Right lobe of liver (tissue), 6 donors: ENCODE results near the gene PAX5. TPM values are rescaled to one million over a fixed set of nuclear protein-coding genes. Genes with fewer than 3 reads are reported as not detected.
"Not testable (repeated sequence)": the region's sequence is repeated elsewhere in the genome, so short reads cannot be mapped to it uniquely, and the experiment has no call there.

ENCODE experiments used
- ATAC-seq, 4 donors: fragments of 200-7000 bp; cut with Tn5 transposase; one replicate each; pipeline ENCODE4 v1.9.1; 2020; ENCODE audit warnings: mild to moderate bottlenecking in 4 of 4, moderate library complexity in 4 of 4
- DNase-seq, 3 donors: peaks; one replicate each; pipeline ENCODE4 v3.0.0-alpha.2; 2020
- H3K27ac ChIP-seq, 3 donors: fragments of 200-600 bp; one replicate each; pipeline ENCODE4 v1.8.0; 2022
- H3K27me3 ChIP-seq, 2 donors: fragments of 200-600 bp; one replicate each; pipeline ENCODE4 v1.8.0; 2022
- H3K36me3 ChIP-seq, 4 donors: fragments of 200-600 bp; sonication (generic) in 1 of 4; one replicate each; pipeline versions ENCODE4 v1.5.1 to v1.8.0; 2017 to 2022; ENCODE audit warnings: control low read depth in 1 of 4
- H3K4me1 ChIP-seq, 4 donors: fragments of 200-600 bp; sonication (generic) in 1 of 4; one replicate each; pipeline versions ENCODE4 v1.5.1 to v1.8.0; 2017 to 2022; ENCODE audit warnings: control low read depth in 1 of 4
- H3K4me3 ChIP-seq, 3 donors: fragments of 200-600 bp; one replicate each; pipeline ENCODE4 v1.8.0; 2022
- H3K9me3 ChIP-seq, 4 donors: fragments of 200-600 bp; sonication (generic) in 1 of 4; one replicate each; pipeline versions ENCODE4 v1.5.1 to v1.8.0; 2017 to 2022; ENCODE audit warnings: control low read depth in 1 of 4
- CTCF ChIP-seq, 4 donors: fragments of 200-600 bp in 3 of 4; fragments of 450-650 bp in 1 of 4; IDR thresholded peaks; one replicate each; pipeline versions ENCODE4 v1.5.1 to v1.8.0; 2016 to 2022; ENCODE audit warnings: antibody characterized with exemption in 4 of 4, mild to moderate bottlenecking in 2 of 4
- POLR2A ChIP-seq: fragments of 450-650 bp; IDR thresholded peaks from one replicate; pipeline ENCODE4 v1.6.1; 2017; ENCODE audit warnings: antibody characterized with exemption, mild to moderate bottlenecking
- WGBS: methylation state at CpG from one replicate; pipeline ENCODE4 v1.1.6; 2018; ENCODE audit warnings: low coverage, low lambda C conversion rate; ENCODE audit not compliant: insufficient coverage; ENCODE audit errors: missing lambda C conversion rate; 5-methylcytosine and 5-hydroxymethylcytosine counted together
- intact Hi-C, 2 donors: fragments of 100-400 bp; cut with DNase I; formaldehyde crosslinking; loops; one replicate each; pipeline versions ENCODE4 v1.11.2 to v1.14.1; 2022
- total RNA-seq, 6 experiments: library from RNA; depleted of rRNA in 2 of 6; stranded (reverse); fragments of >200 nt in 2 of 6; fragmentation: NEBNext Ultra II Directional in 3 of 6; extraction: Animal tissue kit (Norgen Biotek cat#: 25700) in 3 of 6; gene quantifications; one replicate each; pipeline versions ENCODE4 v1.1.0 to v1.2.4, GENCODE V29; 2016 to 2023
- donor health status: DM: no; HTN: yes; CAD: no.
- donor health status: DM: no; HTN: no; CAD: no.
- donor health status: DM: no; HTN: no; CAD: no.
- donor health status: DM: no; HTN: yes; CAD: no.
- donor health status: DM: no; HTN: yes; CAD: no.

Gene PAX5
- total RNA-seq, 6 experiments from 2014 or later = 0.12 to 0.18 TPM; not detected in 4

DNA sequence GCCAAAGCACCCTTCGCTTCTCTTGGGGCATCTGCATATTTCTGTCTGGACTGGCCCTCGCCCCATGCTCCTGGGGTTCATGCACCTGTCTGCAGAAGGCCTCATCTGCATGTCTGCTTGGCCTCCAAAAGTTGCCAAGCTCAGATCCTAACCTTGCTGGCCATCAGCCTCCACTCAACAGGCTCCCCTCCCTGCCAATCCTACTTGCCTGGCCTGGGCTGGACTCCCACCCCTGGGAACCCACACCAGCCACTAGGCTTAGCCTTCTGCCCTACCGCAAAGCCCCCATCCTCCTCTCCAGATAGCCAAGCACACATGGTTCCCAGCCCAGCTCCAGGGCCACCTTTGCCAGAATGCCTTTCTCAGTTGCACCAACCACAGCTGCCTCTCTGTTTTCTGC lies 159.8 kb downstream of the PAX5 start:
- Histone ChIP-seq H3K9me3 (no peaks in the 10 kb centered on the region), H3K27ac (no peak overlapping the region), H3K36me3 (no peaks in the 10 kb centered on the region), H3K4me1 (no peaks in the 10 kb centered on the region), H3K27me3 (no peaks in the 10 kb centered on the region), H3K4me3 (no peak overlapping the region)
- intact Hi-C loops = loop anchor here in 1 of 2 donors (10.0 kb wide), 1 partner anchor 121 kb away; no protein-coding TSS in a partner anchor
- TF ChIP-seq POLR2A = no peak
- ATAC-seq = no peak
- WGBS = 67% methylated on average over 1 of the region's 3 CpGs
- DNase-seq = peak in 1 of 3 donors; percentile 39

GRCh38 chr9:36873247-36873875 lies 160.7 kb downstream of the PAX5 start:
- intact Hi-C loops = loop anchor here in 1 of 2 donors (10.0 kb wide), 1 partner anchor 121 kb away; no protein-coding TSS in a partner anchor
- ATAC-seq (peak; percentile 86 to 93 (median 90)), DNase-seq (peak; percentile 72 to 77 (median 74))
- TF ChIP-seq POLR2A (no peak), CTCF (IDR thresholded peaks at IDR 0.05) (peak; percentile 75 to 91 (median 88))
- WGBS = 52% methylated on average over 7 of the region's 8 CpGs
- no peak overlapping the region for H3K27ac ChIP-seq
- no peak overlapping the region for H3K4me3 ChIP-seq
- H3K27me3 ChIP-seq = no peaks in the 10 kb centered on the region
- no peaks in the 10 kb centered on the region for H3K36me3 ChIP-seq
- H3K9me3 ChIP-seq = no peaks in the 10 kb centered on the region
- H3K4me1 ChIP-seq = no peaks in the 10 kb centered on the region

DNA sequence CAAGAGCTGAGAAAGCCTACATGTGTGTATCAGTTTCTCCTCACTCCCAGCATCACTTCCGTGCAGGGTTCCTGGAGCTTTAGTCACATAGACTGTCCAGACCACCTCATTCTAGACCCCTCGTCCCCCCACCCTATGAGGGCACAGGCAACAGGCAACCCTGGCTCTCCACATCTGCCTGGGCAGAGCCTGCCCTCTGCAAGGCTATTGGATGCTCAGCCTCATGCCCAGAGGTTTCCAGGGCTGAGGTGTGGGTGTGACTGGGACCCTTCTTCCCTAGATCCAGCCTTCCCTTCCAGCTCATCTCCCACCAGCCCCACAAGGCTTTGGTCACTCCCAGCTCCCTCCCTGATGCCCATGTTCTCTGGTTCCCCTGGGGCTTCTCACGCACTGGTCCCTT lies 161.4 kb downstream of the PAX5 start:
- TF ChIP-seq POLR2A (no peak), CTCF (IDR thresholded peaks at IDR 0.05) (no peak)
- WGBS = 46% methylated on average over 2 of the region's 3 CpGs
- Histone ChIP-seq H3K27ac (no peak overlapping the region), H3K4me1 (peaks cover 0 to 7% (median 3%) of the 10 kb centered on the region in 4 donors), H3K4me3 (no peak overlapping the region), H3K27me3 (no peaks in the 10 kb centered on the region), H3K36me3 (no peaks in the 10 kb centered on the region), H3K9me3 (no peaks in the 10 kb centered on the region)
- no peak for ATAC-seq
- intact Hi-C loops = loop anchor here in 1 of 2 donors (10.0 kb wide), 1 partner anchor 122 kb away; no protein-coding TSS in a partner anchor
- peak in 1 of 3 donors; percentile 15 for DNase-seq

DNA sequence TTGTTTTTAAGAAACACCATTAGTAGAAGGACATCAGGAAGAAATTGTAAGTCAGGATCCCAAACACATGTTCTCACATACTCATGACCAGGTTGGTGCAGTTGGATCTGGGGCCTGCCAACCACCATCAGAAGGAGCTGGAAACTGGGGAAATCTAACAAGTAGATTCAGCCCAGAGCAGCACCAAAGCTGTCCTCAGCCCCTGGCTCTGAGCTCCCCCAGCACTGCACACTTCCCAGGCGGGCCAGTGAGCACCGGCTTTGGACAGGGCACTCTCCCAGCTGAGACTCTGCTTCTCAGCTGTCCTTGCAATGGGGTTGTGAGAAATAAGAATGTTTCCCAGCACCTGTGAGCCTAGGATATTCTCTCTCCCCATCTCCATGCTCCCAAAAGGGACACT lies 162.5 kb downstream of the PAX5 start:
- Histone ChIP-seq H3K9me3 (no peaks in the 10 kb centered on the region), H3K27me3 (no peaks in the 10 kb centered on the region), H3K36me3 (no peaks in the 10 kb centered on the region), H3K4me1 (peaks cover 0 to 13% (median 4%) of the 10 kb centered on the region in 4 donors), H3K4me3 (no peak overlapping the region), H3K27ac (no peak overlapping the region)
- TF ChIP-seq POLR2A (no peak), CTCF (IDR thresholded peaks at IDR 0.05) (no peak)
- no CpG with 5 or more reads among the region's 2 CpGs for WGBS
- DNase-seq = peak in 1 of 3 donors; percentile 22
- intact Hi-C loops = loop anchor here in 1 of 2 donors (10.0 kb wide), 1 partner anchor 123 kb away; no protein-coding TSS in a partner anchor
- ATAC-seq = no peak

DNA sequence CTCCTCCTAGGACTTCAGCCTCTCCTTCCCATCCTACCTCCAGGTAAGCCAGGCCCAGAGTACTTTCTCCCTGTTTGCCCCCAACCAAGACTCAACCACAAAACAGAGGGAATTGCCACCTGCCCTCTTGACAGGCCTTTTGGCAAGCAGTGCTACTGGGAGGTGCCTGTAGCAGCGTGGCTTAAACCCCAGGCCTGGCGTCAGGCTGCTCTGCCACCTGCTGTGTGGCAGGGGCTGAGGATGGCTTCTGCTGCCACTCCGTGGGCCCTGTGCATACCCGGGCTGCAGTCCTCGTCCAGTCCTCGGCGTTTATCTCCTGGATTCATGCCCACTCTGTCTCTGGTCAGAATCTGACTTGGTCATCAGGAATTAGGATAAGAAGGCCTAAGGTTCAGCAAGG lies 163.1 kb downstream of the PAX5 start:
- Histone ChIP-seq H3K4me3 (no peak overlapping the region), H3K9me3 (no peaks in the 10 kb centered on the region), H3K36me3 (no peaks in the 10 kb centered on the region), H3K4me1 (peaks cover 0 to 13% (median 4%) of the 10 kb centered on the region in 4 donors), H3K27ac (no peak overlapping the region), H3K27me3 (no peaks in the 10 kb centered on the region)
- ATAC-seq (peak; percentile 19 to 66 (median 62)), DNase-seq (peak in 2 of 3 donors; percentile 35 to 65)
- intact Hi-C loops = loop anchor here in 1 of 2 donors (10.0 kb wide), 1 partner anchor 124 kb away; no protein-coding TSS in a partner anchor
- WGBS = no CpG with 5 or more reads among the region's 7 CpGs
- TF ChIP-seq CTCF (IDR thresholded peaks at IDR 0.05) = peak in 2 of 4 donors; percentile 4 to 28
- TF ChIP-seq POLR2A = no peak

DNA sequence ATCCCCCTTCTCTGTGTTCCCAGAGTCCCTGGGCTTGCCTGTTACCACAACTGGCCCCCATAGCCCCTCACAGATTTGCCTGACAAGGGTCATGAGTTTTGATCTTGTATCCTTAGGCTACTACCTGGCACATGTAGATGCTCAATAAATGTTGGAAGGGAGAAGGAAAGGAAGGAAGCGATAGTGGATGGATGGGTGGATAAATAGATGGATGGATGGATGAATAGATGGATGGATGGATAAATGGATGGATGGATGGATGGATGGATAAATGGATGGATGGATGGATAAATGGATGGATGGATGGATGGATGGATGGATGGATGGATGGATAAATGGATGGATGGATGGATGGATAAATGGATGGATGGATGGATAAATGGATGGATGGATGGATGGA lies 164.5 kb downstream of the PAX5 start:
- intact Hi-C loops = loop anchor here in 1 of 2 donors (10.0 kb wide), 1 partner anchor 125 kb away; no protein-coding TSS in a partner anchor
- not testable (repeated sequence) for ATAC-seq
- WGBS = 75% methylated on average over 1 of the region's 1 CpG

More for the DNA sequence above, 164.5 kb downstream of the PAX5 start:
- not testable (repeated sequence) for H3K27me3 ChIP-seq, H3K27ac ChIP-seq, H3K4me3 ChIP-seq, H3K9me3 ChIP-seq, DNase-seq, H3K36me3 ChIP-seq
- peaks cover 0 to 13% (median 4%) of the 10 kb centered on the region in 4 donors for H3K4me1 ChIP-seq
